Esophagus muscularis mucosa (tissue), 3 donors: Measurements from ENCODE around the gene COQ2.

ENCODE experiments used
- POLR2AphosphoS5 ChIP-seq, 2 donors: sonication (generic); formaldehyde crosslinking; IDR thresholded peaks; one replicate each; pipeline ENCODE4 v1.6.1; 2017; ENCODE audit warnings: antibody characterized with exemption in 2 of 2
- TF ChIP-seq, protein P1 (sequence below), 3 experiments: fragments of 200-600 bp in 2 of 3; fragments of 450-650 bp in 1 of 3; sonication (generic) in 2 of 3; IDR thresholded peaks; one replicate each; pipeline ENCODE4 v1.5.1; 2017 to 2019; ENCODE audit warnings: antibody characterized with exemption in 3 of 3, mild to moderate bottlenecking in 2 of 3, moderate library complexity in 1 of 3

DNA sequence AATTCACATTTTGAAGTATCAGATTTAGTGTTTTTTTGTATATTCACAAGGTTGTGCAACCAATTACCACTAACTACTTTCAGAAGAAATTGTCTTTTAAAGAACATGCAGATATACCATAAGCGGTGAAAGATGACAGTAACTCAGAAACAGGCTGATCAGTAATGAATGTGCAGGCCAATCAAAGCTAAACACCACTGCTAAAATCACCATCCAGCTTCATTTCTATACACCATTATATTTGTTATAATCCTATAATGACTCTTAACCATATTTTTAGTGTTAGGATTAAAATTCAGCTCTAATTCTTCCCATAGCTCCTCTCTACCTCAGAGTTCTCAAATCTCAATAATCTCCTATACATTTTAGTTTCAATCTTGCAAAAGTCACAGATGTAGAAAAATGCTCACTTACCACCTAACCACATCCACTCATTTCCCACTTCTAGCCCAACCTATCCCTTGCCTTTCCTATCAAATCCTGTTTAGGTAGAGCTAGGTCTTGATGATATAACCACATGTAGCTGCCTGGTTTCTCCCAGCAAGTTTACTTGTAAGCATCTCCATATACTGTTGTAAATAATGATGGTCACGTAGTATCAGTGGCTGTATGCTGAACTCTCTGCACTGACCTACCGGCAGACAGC is 16.6 kb downstream of the COQ2 start:
- TF ChIP-seq POLR2AphosphoS5 (IDR thresholded peaks at IDR 0.05), result no peak
- TF ChIP-seq, protein P1, sequence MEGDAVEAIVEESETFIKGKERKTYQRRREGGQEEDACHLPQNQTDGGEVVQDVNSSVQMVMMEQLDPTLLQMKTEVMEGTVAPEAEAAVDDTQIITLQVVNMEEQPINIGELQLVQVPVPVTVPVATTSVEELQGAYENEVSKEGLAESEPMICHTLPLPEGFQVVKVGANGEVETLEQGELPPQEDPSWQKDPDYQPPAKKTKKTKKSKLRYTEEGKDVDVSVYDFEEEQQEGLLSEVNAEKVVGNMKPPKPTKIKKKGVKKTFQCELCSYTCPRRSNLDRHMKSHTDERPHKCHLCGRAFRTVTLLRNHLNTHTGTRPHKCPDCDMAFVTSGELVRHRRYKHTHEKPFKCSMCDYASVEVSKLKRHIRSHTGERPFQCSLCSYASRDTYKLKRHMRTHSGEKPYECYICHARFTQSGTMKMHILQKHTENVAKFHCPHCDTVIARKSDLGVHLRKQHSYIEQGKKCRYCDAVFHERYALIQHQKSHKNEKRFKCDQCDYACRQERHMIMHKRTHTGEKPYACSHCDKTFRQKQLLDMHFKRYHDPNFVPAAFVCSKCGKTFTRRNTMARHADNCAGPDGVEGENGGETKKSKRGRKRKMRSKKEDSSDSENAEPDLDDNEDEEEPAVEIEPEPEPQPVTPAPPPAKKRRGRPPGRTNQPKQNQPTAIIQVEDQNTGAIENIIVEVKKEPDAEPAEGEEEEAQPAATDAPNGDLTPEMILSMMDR (IDR thresholded peaks at IDR 0.05), result no peak
